ENCODE measurements around the gene CEND1. TPM values are rescaled to one million over a fixed set of nuclear protein-coding genes. Genes with fewer than 3 reads are reported as not detected.

CEND1 gene
- total and polyA plus RNA-seq, 2 of the 13 experiments (the other 11 are each of a cell fraction or from before 2014, with no cell fraction given) = not detected

DNA sequence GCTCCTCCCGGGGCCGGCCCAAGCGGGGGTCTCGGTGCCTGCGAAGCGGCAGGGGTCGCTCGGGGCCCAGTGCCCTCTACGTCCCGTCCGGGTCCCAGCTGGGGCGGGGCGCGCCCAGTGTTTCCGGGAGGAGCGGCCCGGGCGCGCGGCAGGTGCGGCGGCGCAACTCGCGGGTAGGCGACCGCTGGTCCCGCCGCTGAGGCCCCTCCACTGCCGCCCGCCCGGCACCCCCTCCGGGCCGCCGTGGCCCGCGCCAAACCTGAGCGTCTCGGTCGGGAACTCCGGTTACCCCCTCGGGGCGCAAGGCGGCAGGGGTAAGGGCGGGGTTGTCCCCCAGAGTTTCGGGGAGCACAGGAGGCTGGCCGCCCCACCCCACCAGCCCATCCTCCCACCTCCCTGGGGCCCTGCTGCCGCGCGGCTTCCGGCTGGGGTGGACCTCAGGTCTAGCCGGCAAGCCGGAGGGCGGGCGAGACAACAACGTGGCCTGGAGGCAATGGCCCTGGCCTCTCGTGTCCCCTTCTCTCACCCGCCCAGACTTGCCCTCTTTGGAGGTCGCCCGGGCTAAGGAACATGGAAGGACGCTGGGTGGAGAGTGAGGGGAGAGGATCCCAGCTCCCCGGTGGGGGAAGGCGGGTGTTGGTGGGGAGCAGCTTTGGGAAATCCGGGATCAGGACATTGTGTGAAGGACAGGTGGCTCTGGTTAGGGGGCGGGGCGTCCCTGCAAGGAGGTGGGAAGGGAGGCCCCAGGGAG is 37.4 kb upstream of the CEND1 start (continued):
- TF ChIP-seq, protein P1, sequence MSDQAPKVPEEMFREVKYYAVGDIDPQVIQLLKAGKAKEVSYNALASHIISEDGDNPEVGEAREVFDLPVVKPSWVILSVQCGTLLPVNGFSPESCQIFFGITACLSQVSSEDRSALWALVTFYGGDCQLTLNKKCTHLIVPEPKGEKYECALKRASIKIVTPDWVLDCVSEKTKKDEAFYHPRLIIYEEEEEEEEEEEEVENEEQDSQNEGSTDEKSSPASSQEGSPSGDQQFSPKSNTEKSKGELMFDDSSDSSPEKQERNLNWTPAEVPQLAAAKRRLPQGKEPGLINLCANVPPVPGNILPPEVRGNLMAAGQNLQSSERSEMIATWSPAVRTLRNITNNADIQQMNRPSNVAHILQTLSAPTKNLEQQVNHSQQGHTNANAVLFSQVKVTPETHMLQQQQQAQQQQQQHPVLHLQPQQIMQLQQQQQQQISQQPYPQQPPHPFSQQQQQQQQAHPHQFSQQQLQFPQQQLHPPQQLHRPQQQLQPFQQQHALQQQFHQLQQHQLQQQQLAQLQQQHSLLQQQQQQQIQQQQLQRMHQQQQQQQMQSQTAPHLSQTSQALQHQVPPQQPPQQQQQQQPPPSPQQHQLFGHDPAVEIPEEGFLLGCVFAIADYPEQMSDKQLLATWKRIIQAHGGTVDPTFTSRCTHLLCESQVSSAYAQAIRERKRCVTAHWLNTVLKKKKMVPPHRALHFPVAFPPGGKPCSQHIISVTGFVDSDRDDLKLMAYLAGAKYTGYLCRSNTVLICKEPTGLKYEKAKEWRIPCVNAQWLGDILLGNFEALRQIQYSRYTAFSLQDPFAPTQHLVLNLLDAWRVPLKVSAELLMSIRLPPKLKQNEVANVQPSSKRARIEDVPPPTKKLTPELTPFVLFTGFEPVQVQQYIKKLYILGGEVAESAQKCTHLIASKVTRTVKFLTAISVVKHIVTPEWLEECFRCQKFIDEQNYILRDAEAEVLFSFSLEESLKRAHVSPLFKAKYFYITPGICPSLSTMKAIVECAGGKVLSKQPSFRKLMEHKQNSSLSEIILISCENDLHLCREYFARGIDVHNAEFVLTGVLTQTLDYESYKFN (CRISPR knock-in tag; conservative IDR thresholded peaks at IDR 0.05) = peak; percentile 71
- TF ChIP-seq NR3C1 (CRISPR knock-in tag; IDR thresholded peaks at IDR 0.05) (no peak), ZNF572 (CRISPR knock-in tag; IDR thresholded peaks at IDR 0.05) (0 out of 2 replicates have a peak, but pooled peaks have one; percentile 80), ARNT2 (CRISPR knock-in tag; IDR thresholded peaks at IDR 0.05; ENCODE audit: low read depth) (peak; percentile 75), ZNF296 (CRISPR knock-in tag; conservative IDR thresholded peaks at IDR 0.05) (peak; percentile 83), THAP11 (CRISPR knock-in tag; IDR thresholded peaks at IDR 0.05) (peak; percentile 65), ZNF446 (CRISPR knock-in tag; IDR thresholded peaks at IDR 0.05) (no peak), ZNF30 (CRISPR knock-in tag; IDR thresholded peaks at IDR 0.05) (peak; percentile 43; the same call in 1 of the 2 replicates), ZNF83 (CRISPR knock-in tag; IDR thresholded peaks at IDR 0.05; ENCODE audit: borderline replicate concordance) (no peak), NR1H2 (CRISPR knock-in tag; IDR thresholded peaks at IDR 0.05; ENCODE audit: borderline replicate concordance, low read depth) (no peak), ZNF430 (CRISPR knock-in tag; IDR thresholded peaks at IDR 0.05) (peak; percentile 36; the same call in 1 of the 2 replicates), ZSCAN20 (CRISPR knock-in tag; IDR thresholded peaks at IDR 0.05; ENCODE audit: borderline replicate concordance) (0 out of 2 replicates have a peak, but pooled peaks have one; percentile 26), PPARG (CRISPR knock-in tag; conservative IDR thresholded peaks at IDR 0.05) (0 out of 2 replicates have a peak, but pooled peaks have one; percentile 12)
- TF ChIP-seq, protein P2, sequence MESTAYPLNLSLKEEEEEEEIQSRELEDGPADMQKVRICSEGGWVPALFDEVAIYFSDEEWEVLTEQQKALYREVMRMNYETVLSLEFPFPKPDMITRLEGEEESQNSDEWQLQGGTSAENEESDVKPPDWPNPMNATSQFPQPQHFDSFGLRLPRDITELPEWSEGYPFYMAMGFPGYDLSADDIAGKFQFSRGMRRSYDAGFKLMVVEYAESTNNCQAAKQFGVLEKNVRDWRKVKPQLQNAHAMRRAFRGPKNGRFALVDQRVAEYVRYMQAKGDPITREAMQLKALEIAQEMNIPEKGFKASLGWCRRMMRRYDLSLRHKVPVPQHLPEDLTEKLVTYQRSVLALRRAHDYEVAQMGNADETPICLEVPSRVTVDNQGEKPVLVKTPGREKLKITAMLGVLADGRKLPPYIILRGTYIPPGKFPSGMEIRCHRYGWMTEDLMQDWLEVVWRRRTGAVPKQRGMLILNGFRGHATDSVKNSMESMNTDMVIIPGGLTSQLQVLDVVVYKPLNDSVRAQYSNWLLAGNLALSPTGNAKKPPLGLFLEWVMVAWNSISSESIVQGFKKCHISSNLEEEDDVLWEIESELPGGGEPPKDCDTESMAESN (CRISPR knock-in tag; conservative IDR thresholded peaks at IDR 0.05) = peak; percentile 40; the same call in 1 of the 2 replicates
- TF ChIP-seq, protein P3, sequence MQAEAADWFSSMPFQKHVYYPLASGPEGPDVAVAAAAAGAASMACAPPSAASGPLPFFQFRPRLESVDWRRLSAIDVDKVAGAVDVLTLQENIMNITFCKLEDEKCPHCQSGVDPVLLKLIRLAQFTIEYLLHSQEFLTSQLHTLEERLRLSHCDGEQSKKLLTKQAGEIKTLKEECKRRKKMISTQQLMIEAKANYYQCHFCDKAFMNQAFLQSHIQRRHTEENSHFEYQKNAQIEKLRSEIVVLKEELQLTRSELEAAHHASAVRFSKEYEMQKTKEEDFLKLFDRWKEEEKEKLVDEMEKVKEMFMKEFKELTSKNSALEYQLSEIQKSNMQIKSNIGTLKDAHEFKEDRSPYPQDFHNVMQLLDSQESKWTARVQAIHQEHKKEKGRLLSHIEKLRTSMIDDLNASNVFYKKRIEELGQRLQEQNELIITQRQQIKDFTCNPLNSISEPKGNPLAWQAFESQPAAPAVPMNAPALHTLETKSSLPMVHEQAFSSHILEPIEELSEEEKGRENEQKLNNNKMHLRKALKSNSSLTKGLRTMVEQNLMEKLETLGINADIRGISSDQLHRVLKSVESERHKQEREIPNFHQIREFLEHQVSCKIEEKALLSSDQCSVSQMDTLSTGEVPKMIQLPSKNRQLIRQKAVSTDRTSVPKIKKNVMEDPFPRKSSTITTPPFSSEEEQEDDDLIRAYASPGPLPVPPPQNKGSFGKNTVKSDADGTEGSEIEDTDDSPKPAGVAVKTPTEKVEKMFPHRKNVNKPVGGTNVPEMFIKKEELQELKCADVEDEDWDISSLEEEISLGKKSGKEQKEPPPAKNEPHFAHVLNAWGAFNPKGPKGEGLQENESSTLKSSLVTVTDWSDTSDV (CRISPR knock-in tag; IDR thresholded peaks at IDR 0.05) = peak; percentile 74; the same call in 1 of the 2 replicates
- TF ChIP-seq, protein P4, sequence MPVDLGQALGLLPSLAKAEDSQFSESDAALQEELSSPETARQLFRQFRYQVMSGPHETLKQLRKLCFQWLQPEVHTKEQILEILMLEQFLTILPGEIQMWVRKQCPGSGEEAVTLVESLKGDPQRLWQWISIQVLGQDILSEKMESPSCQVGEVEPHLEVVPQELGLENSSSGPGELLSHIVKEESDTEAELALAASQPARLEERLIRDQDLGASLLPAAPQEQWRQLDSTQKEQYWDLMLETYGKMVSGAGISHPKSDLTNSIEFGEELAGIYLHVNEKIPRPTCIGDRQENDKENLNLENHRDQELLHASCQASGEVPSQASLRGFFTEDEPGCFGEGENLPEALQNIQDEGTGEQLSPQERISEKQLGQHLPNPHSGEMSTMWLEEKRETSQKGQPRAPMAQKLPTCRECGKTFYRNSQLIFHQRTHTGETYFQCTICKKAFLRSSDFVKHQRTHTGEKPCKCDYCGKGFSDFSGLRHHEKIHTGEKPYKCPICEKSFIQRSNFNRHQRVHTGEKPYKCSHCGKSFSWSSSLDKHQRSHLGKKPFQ (CRISPR knock-in tag; IDR thresholded peaks at IDR 0.05; ENCODE audit: insufficient replicate concordance) = peak; percentile 84

Measured in HepG2 (cell line).